ENCODE measurements around the gene CD101.

DNA sequence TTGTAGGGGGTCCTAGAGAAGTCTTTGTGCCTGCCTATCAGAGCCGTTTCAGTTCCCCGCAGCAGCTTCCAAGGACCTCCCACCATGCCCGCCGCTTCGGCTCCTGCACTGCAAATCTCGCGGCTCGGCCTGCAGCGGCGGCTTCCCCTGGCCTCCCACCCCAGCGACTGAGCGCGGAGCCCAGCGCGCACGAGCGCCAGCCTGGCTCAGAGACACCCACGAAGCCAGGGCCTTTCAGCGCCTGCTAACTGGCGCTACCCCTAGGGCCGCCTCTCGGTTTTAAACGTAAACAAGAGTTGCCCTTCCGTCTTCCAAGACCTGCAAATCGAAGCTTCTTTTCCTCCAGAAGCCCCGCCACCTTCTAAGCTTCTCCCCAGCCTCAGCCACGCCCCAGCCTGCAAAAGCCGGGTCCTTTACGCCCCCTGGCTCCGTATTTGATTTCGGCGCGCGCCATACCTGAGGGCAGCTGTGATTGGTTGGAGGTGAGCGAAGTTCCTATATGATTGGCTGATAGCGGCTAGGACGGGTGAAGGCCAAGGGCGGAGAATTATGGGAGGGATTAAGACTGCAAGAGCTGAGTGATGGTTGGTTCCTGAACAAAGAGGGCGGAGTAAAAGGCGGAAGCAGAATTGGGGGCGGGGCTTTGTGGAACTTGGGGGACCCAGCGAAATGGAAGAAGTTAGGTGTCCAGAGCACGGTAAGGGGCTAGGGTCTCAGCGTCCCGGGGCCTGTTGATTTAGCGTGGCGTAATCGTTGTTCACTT is 58.3 kb downstream of the CD101 start, which contains the start of gene TTF2:
- TF ChIP-seq CTCF (IDR thresholded peaks at IDR 0.05): peak in 4 of 5 experiments; percentile 27 to 56 (median 45)
- no peak for TF ChIP-seq POLR2A (IDR thresholded peaks at IDR 0.05)
